GM18505 (cell line): Measurements from ENCODE around the gene USP51.
"Not testable (repeated sequence)": the region's sequence is repeated elsewhere in the genome, so short reads cannot be mapped to it uniquely, and the experiment has no call there.

Source experiments
- ATAC-seq: cut with Tn5 transposase; IDR thresholded peaks from one replicate; pipeline ENCODE4 v1.9.1; 2021; ENCODE audit not compliant: unreplicated experiment
- POLR2A ChIP-seq: IDR thresholded peaks from 4 replicates; pipeline ENCODE4 v1.6.1; 2011; ENCODE audit warnings: borderline replicate concordance; ENCODE audit not compliant: insufficient read depth, insufficient read length; ENCODE audit errors: extremely low read depth

Gene USP51

GRCh38 chrX:55451141-55451540 is 38.5 kb downstream of the USP51 start:
- no peak for TF ChIP-seq POLR2A
- ATAC-seq = no peak

DNA sequence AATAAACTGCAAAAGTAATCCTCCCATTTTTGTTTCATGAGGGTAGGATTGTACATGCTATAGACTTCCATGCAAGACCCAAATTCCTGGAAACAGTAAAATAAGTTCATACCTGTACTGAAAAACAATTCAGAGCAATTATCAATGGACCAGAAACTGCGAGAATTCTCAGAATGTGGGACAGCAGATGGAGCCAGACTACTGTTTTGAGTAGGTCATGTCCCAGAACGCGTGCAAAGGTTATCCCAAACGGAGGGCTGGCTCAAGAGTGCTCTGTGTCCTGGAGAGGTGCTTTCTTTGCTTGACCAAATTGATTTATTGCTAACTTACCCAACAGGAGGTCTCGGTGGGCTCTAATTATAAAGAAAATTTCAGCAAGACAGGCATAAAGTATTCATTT is 39.4 kb downstream of the USP51 start:
- no peak for ATAC-seq
- no peak for TF ChIP-seq POLR2A

DNA sequence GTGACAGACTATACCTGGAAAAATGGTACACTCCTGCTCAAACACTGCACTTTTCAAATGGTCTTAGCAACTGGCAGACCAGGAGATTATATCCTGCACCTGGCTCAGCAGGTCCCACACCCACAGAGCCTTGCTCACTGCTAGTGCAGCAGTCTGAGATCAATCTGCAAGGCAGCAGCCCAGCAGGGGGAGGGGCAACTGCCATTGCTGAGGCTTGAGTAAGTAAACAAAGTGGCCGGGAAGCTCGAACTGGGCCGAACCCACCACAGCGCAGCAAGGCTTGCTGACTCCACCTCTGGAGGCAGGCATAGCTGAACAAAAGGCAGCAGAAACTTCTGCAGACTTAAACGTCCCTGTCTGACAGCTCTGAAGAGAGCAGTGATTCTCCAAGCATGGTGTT is 46.2 kb downstream of the USP51 start:
- ATAC-seq = not testable (repeated sequence)
